SK-N-SH (cell line): ENCODE data around the gene GEMIN7.

Source experiments
- CHD2 ChIP-seq: fragments of 150-350 bp; IDR thresholded peaks from 2 replicates; pipeline ENCODE4 v1.6.1; 2018; ENCODE audit warnings: low read length; ENCODE audit not compliant: partially characterized antibody
- CTCF ChIP-seq: fragments of 200-600 bp; sonication (generic); IDR thresholded peaks from 2 replicates; pipeline ENCODE4 v1.6.1; 2017; ENCODE audit warnings: antibody characterized with exemption, mild to moderate bottlenecking, moderate library complexity
- FOXM1 ChIP-seq: IDR thresholded peaks from 2 replicates; pipeline ENCODE4 v1.4.0; 2012; ENCODE audit warnings: low read depth, mild to moderate bottlenecking
- MAX ChIP-seq: IDR thresholded peaks from 2 replicates; pipeline ENCODE4 v1.4.0; 2012; ENCODE audit warnings: low read depth
- PBX3 ChIP-seq: IDR thresholded peaks from 2 replicates; pipeline ENCODE4; 2012
- POLR2AphosphoS5 ChIP-seq: IDR thresholded peaks from 2 replicates; pipeline ENCODE4 v1.6.1; 2012; ENCODE audit warnings: low read depth, low read length
- RAD21 ChIP-seq: IDR thresholded peaks from 2 replicates; pipeline ENCODE4 v1.6.1; 2012; ENCODE audit warnings: mild to moderate bottlenecking, low read length
- RFX5 ChIP-seq: IDR thresholded peaks from 2 replicates; pipeline ENCODE4 v1.6.1; 2012; ENCODE audit warnings: mild to moderate bottlenecking, improper control_type of control experiment, low read length

- no peak for TF ChIP-seq RAD21
- no peak for TF ChIP-seq CHD2
- TF ChIP-seq POLR2AphosphoS5: no peak
- no peak for TF ChIP-seq FOXM1
- TF ChIP-seq RFX5: no peak
- no peak for TF ChIP-seq PBX3
- TF ChIP-seq MAX: no peak
- TF ChIP-seq CTCF: no peak
Observed at GRCh38 chr19:45126654-45127053, 47.6 kb downstream of the GEMIN7 start.
